Lung (tissue), 11 donors: ENCODE results near the gene SMIM45.

Experiments used
- ATAC-seq: fragments of 200-7000 bp; cut with Tn5 transposase; one replicate; pipeline ENCODE4 v1.9.1; 2020; ENCODE audit warnings: moderate number of reproducible peaks; ENCODE audit not compliant: insufficient read depth, low FRiP score
- DNase-seq, 3 donors: peaks; one replicate each; pipeline ENCODE4 v3.0.0-alpha.2; 2013 to 2017
- H3K27ac ChIP-seq, 2 donors: one replicate each; pipeline ENCODE4 v1.5.1; 2013; ENCODE audit warnings: mild to moderate bottlenecking in 2 of 2, moderate library complexity in 2 of 2, control low read depth in 1 of 2, inconsistent platforms in 1 of 2, low read depth in 1 of 2, low read length in 1 of 2
- H3K27me3 ChIP-seq, 3 donors: one replicate each; pipeline ENCODE4 v1.5.1; 2013; ENCODE audit warnings: low read length in 2 of 3; ENCODE audit not compliant: control insufficient read depth in 3 of 3, insufficient read depth in 3 of 3
- H3K36me3 ChIP-seq, 4 donors: one replicate each; pipeline ENCODE4 v1.5.1; 2013; ENCODE audit warnings: low read length in 4 of 4, mild to moderate bottlenecking in 1 of 4, moderate library complexity in 1 of 4; ENCODE audit not compliant: control insufficient read depth in 4 of 4, insufficient read depth in 4 of 4
- H3K4me1 ChIP-seq, 5 donors: one replicate each; pipeline ENCODE4 v1.5.1; 2013; ENCODE audit warnings: low read length in 5 of 5, mild to moderate bottlenecking in 2 of 5, moderate library complexity in 1 of 5; ENCODE audit not compliant: control insufficient read depth in 5 of 5, insufficient read depth in 5 of 5
- H3K4me3 ChIP-seq: one replicate; pipeline ENCODE4 v1.5.1; 2013; ENCODE audit warnings: mild to moderate bottlenecking, control low read depth, moderate library complexity
- H3K9ac ChIP-seq, 2 donors: one replicate each; pipeline ENCODE4 v1.5.1; 2013; ENCODE audit warnings: low read length in 2 of 2, control low read depth in 1 of 2; ENCODE audit not compliant: insufficient read depth in 1 of 2
- H3K9me3 ChIP-seq, 4 donors: one replicate each; pipeline ENCODE4 v1.5.1; 2013; ENCODE audit warnings: low read length in 3 of 4, mild to moderate bottlenecking in 1 of 4, moderate library complexity in 1 of 4; ENCODE audit not compliant: control insufficient read depth in 4 of 4, insufficient read depth in 3 of 4
- CTCF ChIP-seq: IDR thresholded peaks from 2 replicates; pipeline ENCODE4 v1.5.1; 2012; ENCODE audit warnings: mild to moderate bottlenecking; ENCODE audit errors: control extremely low read depth, extremely low read depth
- WGBS, 2 donors: extraction: QIAGEN DNeasy Blood & Tissue Kit; methylation state at CpG; one replicate each; pipeline ENCODE4 v1.1.7; 2013; 5-methylcytosine and 5-hydroxymethylcytosine counted together
- donor health status: control.
- donor health status: control.
- donor health status: Bipolar disorder and iron deficiency.
- donor health status: healthy.
- donor health status: DM: yes; HTN: yes; CAD: no.

The SMIM45 gene

GRCh38 chr22:41933411-41934177, 18.4 kb upstream of the SMIM45 start:
- no peak for DNase-seq
- Histone ChIP-seq H3K27me3 (no peaks in the 10 kb centered on the region), H3K4me1 (no peaks in the 10 kb centered on the region), H3K9me3 (no peaks in the 10 kb centered on the region), H3K36me3 (no peaks in the 10 kb centered on the region), H3K4me3 (no peak overlapping the region), H3K9ac (no peak overlapping the region), H3K27ac (no peak overlapping the region)
- WGBS, 2 donors, result 68 to 77% methylated on average over 16 of the region's 16 CpGs
- no peak for ATAC-seq
- TF ChIP-seq CTCF, result no peak

GRCh38 chr22:41934284-41935014, 17.5 kb upstream of the SMIM45 start:
- 95 to 96% methylated on average over 17 of the region's 17 CpGs for WGBS, 2 donors
- ATAC-seq (no peak), DNase-seq (no peak)
- H3K9ac ChIP-seq, result no peak overlapping the region
- H3K27ac ChIP-seq, result no peak overlapping the region
- H3K36me3 ChIP-seq, result no peaks in the 10 kb centered on the region
- H3K9me3 ChIP-seq, result no peaks in the 10 kb centered on the region
- H3K4me3 ChIP-seq, result no peak overlapping the region
- peaks cover 0 to 2% (median 0%) of the 10 kb centered on the region in 5 donors for H3K4me1 ChIP-seq
- TF ChIP-seq CTCF, result no peak
- no peaks in the 10 kb centered on the region for H3K27me3 ChIP-seq

GRCh38 chr22:41935015-41935351, 17.0 kb upstream of the SMIM45 start:
- WGBS, 2 donors, result 85 to 92% methylated on average over 3 to 4 of the region's 4 CpGs
- H3K9me3 ChIP-seq, result no peaks in the 10 kb centered on the region

More at GRCh38 chr22:41935015-41935351, 17.0 kb upstream of the SMIM45 start:
- ATAC-seq (no peak), DNase-seq (no peak)
- H3K36me3 ChIP-seq, result no peaks in the 10 kb centered on the region
- no peak overlapping the region for H3K9ac ChIP-seq
- H3K27me3 ChIP-seq, result no peaks in the 10 kb centered on the region
- H3K27ac ChIP-seq, result no peak overlapping the region
- no peak for TF ChIP-seq CTCF
- peaks cover 0 to 2% (median 0%) of the 10 kb centered on the region in 5 donors for H3K4me1 ChIP-seq
- H3K4me3 ChIP-seq, result no peak overlapping the region
